Natural killer cell (primary cell): ENCODE results near the gene BET1. TPM values are rescaled to one million over a fixed set of nuclear protein-coding genes. Genes with fewer than 3 reads are reported as not detected.
A peak's percentile ranks its signal among the peaks of the same experiment; 100 is the strongest.

Experiments used
- ATAC-seq, 3 donors: fragments of 150-1000 bp in 2 of 3; fragments of 200-7000 bp in 1 of 3; cut with Tn5 transposase; 1 replicate in 1 of 3; 2 replicates in 2 of 3; pipeline ENCODE4 v1.10.0; 2021; ENCODE audit warnings: mild to moderate bottlenecking in 2 of 3, moderate library complexity in 2 of 3
- DNase-seq, 2 donors: peaks; one replicate each; pipeline versions ENCODE4 v3.0.0 to v3.0.0-alpha.2; 2013 to 2021; ENCODE audit warnings: mixed read lengths in 1 of 2
- H3K27ac ChIP-seq: one replicate; pipeline ENCODE4 v1.5.1; 2013; ENCODE audit warnings: mild to moderate bottlenecking, low read length
- H3K27me3 ChIP-seq: one replicate; pipeline ENCODE4 v1.6.1; 2013; ENCODE audit warnings: low read length; ENCODE audit not compliant: control insufficient read depth, insufficient read depth
- H3K36me3 ChIP-seq: one replicate; pipeline ENCODE4 v1.6.1; 2013; ENCODE audit warnings: low read length; ENCODE audit not compliant: control insufficient read depth, insufficient read depth
- H3K4me1 ChIP-seq: one replicate; pipeline ENCODE4 v1.6.1; 2013; ENCODE audit warnings: low read length; ENCODE audit not compliant: control insufficient read depth, insufficient read depth
- H3K4me3 ChIP-seq: one replicate; pipeline ENCODE4 v1.5.1; 2013; ENCODE audit warnings: low read length
- H3K9me3 ChIP-seq: one replicate; pipeline ENCODE4 v1.6.1; 2013; ENCODE audit warnings: low read length; ENCODE audit not compliant: control insufficient read depth, insufficient read depth
- H3K27ac Mint-ChIP-seq, 2 donors: one replicate each; pipeline ENCODE4 v1.8.0; 2022; ENCODE audit warnings: mild to moderate bottlenecking in 2 of 2, mixed read lengths in 2 of 2, moderate library complexity in 1 of 2
- H3K27me3 Mint-ChIP-seq, 2 donors: one replicate each; pipeline ENCODE4 v1.8.0; 2022; ENCODE audit warnings: low read depth in 2 of 2, mixed read lengths in 2 of 2
- H3K36me3 Mint-ChIP-seq: one replicate; pipeline ENCODE4 v1.8.0; 2022; ENCODE audit warnings: mixed read lengths
- H3K4me1 Mint-ChIP-seq, 2 donors: one replicate each; pipeline ENCODE4 v1.8.0; 2022; ENCODE audit warnings: mixed read lengths in 2 of 2
- H3K4me3 Mint-ChIP-seq: one replicate; pipeline ENCODE4 v1.8.0; 2022; ENCODE audit warnings: mild to moderate bottlenecking, moderate library complexity, mixed read lengths
- H3K9me3 Mint-ChIP-seq, 2 donors: one replicate each; pipeline ENCODE4 v1.8.0; 2022; ENCODE audit warnings: mixed read lengths in 2 of 2
- CTCF ChIP-seq: fragments of 200-600 bp; IDR thresholded peaks from one replicate; pipeline ENCODE4 v1.8.0; 2022; ENCODE audit warnings: antibody characterized with exemption
- WGBS: methylation state at CpG from one replicate; pipeline ENCODE4 v1.1.7; 2013; ENCODE audit warnings: missing lambda C conversion rate; ENCODE audit not compliant: insufficient coverage; 5-methylcytosine and 5-hydroxymethylcytosine counted together
- intact Hi-C: fragments of 100-400 bp; cut with micrococcal nuclease; formaldehyde crosslinking; loops from one replicate; pipeline ENCODE4 v1.14.2; 2022
- total RNA-seq, 4 donors: library from RNA; stranded (reverse); fragments of 120-200 nt in 1 of 4; gene quantifications; one replicate each; pipeline versions ENCODE4 v1.2.3 to v1.2.4, GENCODE V29; 2013 to 2022

Gene BET1
- total RNA-seq, 3 donors from 2014 or later (not counting 1 experiment from before 2014, with no cell fraction given): 13.1 to 14.0 (median 13.9) TPM

GRCh38 chr7:94022550-94022949 lies 18.4 kb upstream of the BET1 start:
- H3K4me3 ChIP-seq: no peak overlapping the region
- intact Hi-C loops: no loop called here
- H3K27ac ChIP-seq: no peak overlapping the region
- DNase-seq: peak in 1 of 2 donors; percentile 14
- no peaks in the 10 kb centered on the region for H3K36me3 ChIP-seq
- 25% methylated on average over 3 of the region's 3 CpGs for WGBS
- H3K9me3 ChIP-seq: no peaks in the 10 kb centered on the region
- H3K4me3 Mint-ChIP-seq: no peak overlapping the region
- ATAC-seq: peak in 2 of 3 donors; percentile 47 to 54
- no peaks in the 10 kb centered on the region for H3K4me1 ChIP-seq
- no peaks in the 10 kb centered on the region for H3K9me3 Mint-ChIP-seq
- no peak overlapping the region for H3K27ac Mint-ChIP-seq
- H3K4me1 Mint-ChIP-seq: no peaks in the 10 kb centered on the region
- no peak for TF ChIP-seq CTCF
- H3K27me3 Mint-ChIP-seq: peaks cover 12 to 16% of the 10 kb centered on the region in 2 donors
- no peaks in the 10 kb centered on the region for H3K36me3 Mint-ChIP-seq
- H3K27me3 ChIP-seq: peaks cover 2% of the 10 kb centered on the region

GRCh38 chr7:94016786-94017185 lies 12.6 kb upstream of the BET1 start:
- no peaks in the 10 kb centered on the region for H3K4me1 Mint-ChIP-seq
- Histone ChIP-seq H3K36me3 (no peaks in the 10 kb centered on the region), H3K9me3 (no peaks in the 10 kb centered on the region), H3K27ac (no peak overlapping the region), H3K4me3 (no peak overlapping the region), H3K27me3 (no peaks in the 10 kb centered on the region), H3K4me1 (no peaks in the 10 kb centered on the region)
- no peaks in the 10 kb centered on the region for H3K36me3 Mint-ChIP-seq
- WGBS: no CpG with 5 or more reads among the region's 1 CpG
- H3K27me3 Mint-ChIP-seq: peaks cover 30 to 40% of the 10 kb centered on the region in 2 donors
- TF ChIP-seq CTCF: no peak
- DNase-seq (no peak), ATAC-seq (no peak)
- H3K9me3 Mint-ChIP-seq: no peaks in the 10 kb centered on the region
- H3K4me3 Mint-ChIP-seq: no peak overlapping the region
- no peak overlapping the region for H3K27ac Mint-ChIP-seq
- intact Hi-C loops: no loop called here

GRCh38 chr7:94015538-94015937 lies 11.4 kb upstream of the BET1 start:
- Histone ChIP-seq H3K27me3 (no peaks in the 10 kb centered on the region), H3K4me3 (no peak overlapping the region), H3K4me1 (no peaks in the 10 kb centered on the region), H3K36me3 (no peaks in the 10 kb centered on the region), H3K27ac (no peak overlapping the region), H3K9me3 (no peaks in the 10 kb centered on the region)
- ATAC-seq (no peak), DNase-seq (no peak)
- TF ChIP-seq CTCF: no peak
- intact Hi-C loops: no loop called here
- Mint-ChIP-seq H3K27me3 (peaks cover 30 to 40% of the 10 kb centered on the region in 2 donors), H3K36me3 (no peaks in the 10 kb centered on the region), H3K9me3 (no peaks in the 10 kb centered on the region), H3K4me3 (no peak overlapping the region), H3K4me1 (no peaks in the 10 kb centered on the region), H3K27ac (no peak overlapping the region)

GRCh38 chr7:94012746-94013145 lies 8.6 kb upstream of the BET1 start:
- Mint-ChIP-seq H3K9me3 (no peaks in the 10 kb centered on the region), H3K27ac (no peak overlapping the region), H3K36me3 (no peaks in the 10 kb centered on the region), H3K4me3 (no peak overlapping the region), H3K27me3 (peaks cover 25 to 49% of the 10 kb centered on the region in 2 donors), H3K4me1 (no peaks in the 10 kb centered on the region)
- WGBS: 60% methylated on average over 1 of the region's 1 CpG
- H3K36me3 ChIP-seq: no peaks in the 10 kb centered on the region
- ATAC-seq (no peak), DNase-seq (no peak)
- no peaks in the 10 kb centered on the region for H3K4me1 ChIP-seq
- TF ChIP-seq CTCF: no peak
- no peaks in the 10 kb centered on the region for H3K9me3 ChIP-seq
- H3K27ac ChIP-seq: no peak overlapping the region
- no peak overlapping the region for H3K4me3 ChIP-seq
- H3K27me3 ChIP-seq: no peaks in the 10 kb centered on the region
- intact Hi-C loops: no loop called here
